HPDE6-E6E7 (cell line): Measurements from ENCODE around the gene NCF2.
A peak's percentile ranks its signal among the peaks of the same experiment; 100 is the strongest.

Experiments
- DNase-seq: peaks from one replicate; pipeline ENCODE4 v3.0.0; 2011; ENCODE audit warnings: missing footprints; ENCODE audit errors: extremely low spot score

NCF2 gene

GRCh38 chr1:183585038-183585437 lies 5.2 kb downstream of the NCF2 start:
- DNase-seq = no peak

- DNase-seq = no peak
These were observed 6.1 kb downstream of the NCF2 start for GRCh38 chr1:183584147-183584546.

- no peak for DNase-seq
These were observed 6.8 kb downstream of the NCF2 start for GRCh38 chr1:183583466-183583865.

GRCh38 chr1:183582021-183582713 lies 8.1 kb downstream of the NCF2 start:
- DNase-seq = no peak

GRCh38 chr1:183580281-183580682 lies 10.0 kb downstream of the NCF2 start:
- DNase-seq = peak; percentile 60

GRCh38 chr1:183578856-183579255 lies 11.4 kb downstream of the NCF2 start:
- no peak for DNase-seq

GRCh38 chr1:183577897-183578465 lies 12.3 kb downstream of the NCF2 start:
- no peak for DNase-seq

- DNase-seq = no peak
These were observed 13.7 kb downstream of the NCF2 start for GRCh38 chr1:183576537-183576936.

GRCh38 chr1:183575606-183576005 lies 14.7 kb downstream of the NCF2 start:
- DNase-seq = no peak

- DNase-seq = no peak
These were observed 17.5 kb downstream of the NCF2 start for GRCh38 chr1:183572721-183573120.

GRCh38 chr1:183571678-183572268 lies 18.5 kb downstream of the NCF2 start:
- no peak for DNase-seq

- no peak for DNase-seq
These were observed 19.8 kb downstream of the NCF2 start for GRCh38 chr1:183570451-183570850.

GRCh38 chr1:183569801-183570200 lies 20.5 kb downstream of the NCF2 start:
- no peak for DNase-seq

GRCh38 chr1:183569141-183569540 lies 21.1 kb downstream of the NCF2 start:
- peak; percentile 54 for DNase-seq

- no peak for DNase-seq
These were observed 21.9 kb downstream of the NCF2 start for GRCh38 chr1:183568176-183569021.

- DNase-seq = peak; percentile 79
These were observed 22.7 kb downstream of the NCF2 start for GRCh38 chr1:183567584-183567983.

GRCh38 chr1:183566026-183566425 lies 24.2 kb downstream of the NCF2 start:
- DNase-seq = no peak

GRCh38 chr1:183565261-183565660 lies 25.0 kb downstream of the NCF2 start:
- no peak for DNase-seq

GRCh38 chr1:183562701-183563100 lies 27.6 kb downstream of the NCF2 start:
- no peak for DNase-seq

- no peak for DNase-seq
These were observed 31.2 kb downstream of the NCF2 start for GRCh38 chr1:183559061-183559460.

GRCh38 chr1:183554577-183554976 lies 35.7 kb downstream of the NCF2 start:
- DNase-seq = no peak

GRCh38 chr1:183553764-183554163 lies 36.5 kb downstream of the NCF2 start:
- no peak for DNase-seq
